ENCODE results near the gene PRMT7. TPM values are rescaled to one million over a fixed set of nuclear protein-coding genes. Genes with fewer than 3 reads are reported as not detected.

Gene PRMT7
- total RNA-seq, 1 donor from 2014 or later, result 66.4 TPM

GRCh38 chr16:68387301-68387700, 76.5 kb downstream of the PRMT7 start:
- intact Hi-C loops (cut with micrococcal nuclease), result no loop called here

GRCh38 chr16:68388124-68388523, 77.3 kb downstream of the PRMT7 start:
- intact Hi-C loops (cut with micrococcal nuclease), result no loop called here

- intact Hi-C loops (cut with micrococcal nuclease), result no loop called here
Measured at GRCh38 chr16:68389006-68389405, 78.2 kb downstream of the PRMT7 start.

- intact Hi-C loops (cut with micrococcal nuclease), result no loop called here
Measured at GRCh38 chr16:68389750-68390371, 79.0 kb downstream of the PRMT7 start.

- intact Hi-C loops (cut with micrococcal nuclease), result no loop called here
Measured at GRCh38 chr16:68393333-68393732, 82.5 kb downstream of the PRMT7 start.

GRCh38 chr16:68395167-68395786, 84.5 kb downstream of the PRMT7 start:
- intact Hi-C loops (cut with micrococcal nuclease), result no loop called here

- intact Hi-C loops (cut with micrococcal nuclease), result loop anchor here (1.0 kb wide), 3 partner anchors 22 to 114 kb away; partner anchors contain the start of gene SMPD3
Measured at GRCh38 chr16:68395815-68396214, 85.0 kb downstream of the PRMT7 start.

GRCh38 chr16:68396481-68396880, 85.7 kb downstream of the PRMT7 start:
- intact Hi-C loops (cut with micrococcal nuclease), result loop anchor here (1.0 kb wide), 3 partner anchors 22 to 114 kb away; partner anchors contain the start of gene SMPD3

- intact Hi-C loops (cut with micrococcal nuclease), result no loop called here
Measured at GRCh38 chr16:68397710-68398201, 86.9 kb downstream of the PRMT7 start.

- intact Hi-C loops (cut with micrococcal nuclease), result no loop called here
Measured at GRCh38 chr16:68399456-68399855, 88.6 kb downstream of the PRMT7 start.

- intact Hi-C loops (cut with micrococcal nuclease), result loop anchor here (5.0 kb wide), 1 partner anchor 33 kb away; no protein-coding TSS in a partner anchor
Measured at GRCh38 chr16:68400083-68400923, 89.5 kb downstream of the PRMT7 start.

GRCh38 chr16:68400924-68401460, 90.2 kb downstream of the PRMT7 start:
- intact Hi-C loops (cut with micrococcal nuclease), result loop anchor here (5.0 kb wide), 1 partner anchor 34 kb away; no protein-coding TSS in a partner anchor

GRCh38 chr16:68401871-68402747, 91.3 kb downstream of the PRMT7 start:
- intact Hi-C loops (cut with micrococcal nuclease), result loop anchor here (5.0 kb wide), 1 partner anchor 35 kb away; no protein-coding TSS in a partner anchor

GRCh38 chr16:68402748-68403040, 91.9 kb downstream of the PRMT7 start:
- intact Hi-C loops (cut with micrococcal nuclease), result loop anchor here (5.0 kb wide), 1 partner anchor 35 kb away; no protein-coding TSS in a partner anchor

- intact Hi-C loops (cut with micrococcal nuclease), result loop anchor here (5.0 kb wide), 1 partner anchor 36 kb away; no protein-coding TSS in a partner anchor
Measured at GRCh38 chr16:68403177-68403576, 92.4 kb downstream of the PRMT7 start.

- intact Hi-C loops (cut with micrococcal nuclease), result loop anchor here (5.0 kb wide), 1 partner anchor 36 kb away; no protein-coding TSS in a partner anchor
Measured at GRCh38 chr16:68403704-68404103, 92.9 kb downstream of the PRMT7 start.

GRCh38 chr16:68404736-68405345, 94.0 kb downstream of the PRMT7 start:
- intact Hi-C loops (cut with micrococcal nuclease), result loop anchor here (5.0 kb wide), 1 partner anchor 38 kb away; no protein-coding TSS in a partner anchor

GRCh38 chr16:68406458-68407152, 95.8 kb downstream of the PRMT7 start:
- intact Hi-C loops (cut with micrococcal nuclease), result no loop called here
